ENCODE data around the gene GUCA1A. TPM values are rescaled to one million over a fixed set of nuclear protein-coding genes. Genes with fewer than 3 reads are reported as not detected.

The GUCA1A gene
- total RNA-seq, 1 donor from 2014 or later: not detected

DNA sequence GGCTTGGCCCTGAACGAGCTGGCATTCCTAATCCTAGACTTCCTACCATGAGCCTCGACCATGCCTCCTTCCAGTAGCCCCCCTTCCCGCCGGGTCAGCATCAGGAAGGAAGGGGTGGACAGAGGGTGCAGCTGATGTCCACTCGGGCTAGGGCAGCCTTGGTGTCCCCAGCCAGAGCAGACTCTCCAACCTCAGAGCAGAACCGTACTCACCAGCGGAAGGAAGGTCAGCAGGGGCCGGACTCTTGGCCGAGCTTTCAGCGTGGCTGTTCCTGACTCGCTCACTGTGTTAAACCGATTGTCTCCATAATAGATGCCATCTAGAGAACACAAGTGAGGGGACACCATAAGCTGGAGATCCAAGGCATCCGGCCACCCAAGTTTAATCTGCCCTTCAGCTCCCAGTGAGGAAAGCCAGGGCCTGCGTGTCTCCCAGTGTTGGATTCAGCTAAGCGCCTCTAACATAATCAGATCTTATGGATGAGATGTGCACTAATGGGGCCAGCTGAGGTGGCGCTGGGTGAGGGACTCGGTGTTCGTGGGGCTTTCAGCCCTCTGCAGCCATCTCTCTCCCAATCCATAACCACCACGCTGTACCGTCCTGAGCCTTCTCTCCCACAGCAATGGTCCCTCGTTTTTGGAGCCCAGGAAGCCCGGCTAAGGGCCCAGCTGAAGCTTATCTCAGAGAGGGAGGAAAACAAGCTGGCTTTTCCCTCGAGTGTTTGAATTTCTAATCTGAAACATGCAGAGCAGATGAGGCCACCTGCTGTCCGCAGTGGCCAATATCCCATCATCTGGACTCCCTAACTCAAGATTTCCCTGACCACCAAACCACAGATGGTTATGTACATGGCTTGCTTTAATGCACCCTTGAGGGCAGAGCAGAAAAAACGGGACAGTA lies 44.5 kb upstream of the GUCA1A start:
- H3K27me3 Mint-ChIP-seq (ENCODE audit: unreplicated experiment): no peaks in the 10 kb centered on the region
- DNase-seq (ENCODE audit: extremely low spot score, unreplicated experiment): no peak

DNA sequence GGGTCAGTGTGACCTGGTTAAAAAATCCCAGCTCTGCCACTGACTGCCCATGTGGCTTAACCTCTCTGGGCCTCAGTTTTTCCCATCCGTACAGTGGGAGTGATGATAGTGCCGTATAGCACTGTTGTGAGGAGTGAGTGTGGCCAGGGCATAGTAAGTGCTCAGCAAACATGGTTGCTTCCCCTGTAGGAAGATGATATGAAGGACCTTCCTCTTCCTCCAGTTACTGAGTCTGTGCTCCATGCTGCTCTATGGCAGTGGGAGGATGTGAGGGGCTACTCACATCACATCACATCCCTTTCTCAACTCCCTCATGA lies 43.8 kb upstream of the GUCA1A start:
- no peak overlapping the region for H3K27ac Mint-ChIP-seq (ENCODE audit: unreplicated experiment)
- H3K27me3 Mint-ChIP-seq (ENCODE audit: unreplicated experiment): no peaks in the 10 kb centered on the region
- no peak overlapping the region for H3K4me3 Mint-ChIP-seq (ENCODE audit: unreplicated experiment)
- H3K9me3 Mint-ChIP-seq (ENCODE audit: unreplicated experiment): no peaks in the 10 kb centered on the region
- no peak for DNase-seq (ENCODE audit: extremely low spot score, unreplicated experiment)
- H3K36me3 Mint-ChIP-seq (ENCODE audit: unreplicated experiment): peaks cover 3% of the 10 kb centered on the region
- peaks cover 4% of the 10 kb centered on the region for H3K4me1 Mint-ChIP-seq (ENCODE audit: unreplicated experiment)
- TF ChIP-seq, protein P1, sequence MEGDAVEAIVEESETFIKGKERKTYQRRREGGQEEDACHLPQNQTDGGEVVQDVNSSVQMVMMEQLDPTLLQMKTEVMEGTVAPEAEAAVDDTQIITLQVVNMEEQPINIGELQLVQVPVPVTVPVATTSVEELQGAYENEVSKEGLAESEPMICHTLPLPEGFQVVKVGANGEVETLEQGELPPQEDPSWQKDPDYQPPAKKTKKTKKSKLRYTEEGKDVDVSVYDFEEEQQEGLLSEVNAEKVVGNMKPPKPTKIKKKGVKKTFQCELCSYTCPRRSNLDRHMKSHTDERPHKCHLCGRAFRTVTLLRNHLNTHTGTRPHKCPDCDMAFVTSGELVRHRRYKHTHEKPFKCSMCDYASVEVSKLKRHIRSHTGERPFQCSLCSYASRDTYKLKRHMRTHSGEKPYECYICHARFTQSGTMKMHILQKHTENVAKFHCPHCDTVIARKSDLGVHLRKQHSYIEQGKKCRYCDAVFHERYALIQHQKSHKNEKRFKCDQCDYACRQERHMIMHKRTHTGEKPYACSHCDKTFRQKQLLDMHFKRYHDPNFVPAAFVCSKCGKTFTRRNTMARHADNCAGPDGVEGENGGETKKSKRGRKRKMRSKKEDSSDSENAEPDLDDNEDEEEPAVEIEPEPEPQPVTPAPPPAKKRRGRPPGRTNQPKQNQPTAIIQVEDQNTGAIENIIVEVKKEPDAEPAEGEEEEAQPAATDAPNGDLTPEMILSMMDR (IDR thresholded peaks at IDR 0.05): no peak

More for the DNA sequence above, 44.5 kb upstream of the GUCA1A start:
- H3K9me3 Mint-ChIP-seq (ENCODE audit: unreplicated experiment): no peaks in the 10 kb centered on the region
- no peak overlapping the region for H3K4me3 Mint-ChIP-seq (ENCODE audit: unreplicated experiment)
- TF ChIP-seq, protein P1 (IDR thresholded peaks at IDR 0.05): no peak
- no peak overlapping the region for H3K27ac Mint-ChIP-seq (ENCODE audit: unreplicated experiment)
- peaks cover 4% of the 10 kb centered on the region for H3K4me1 Mint-ChIP-seq (ENCODE audit: unreplicated experiment)
- peaks cover 3% of the 10 kb centered on the region for H3K36me3 Mint-ChIP-seq (ENCODE audit: unreplicated experiment)

DNA sequence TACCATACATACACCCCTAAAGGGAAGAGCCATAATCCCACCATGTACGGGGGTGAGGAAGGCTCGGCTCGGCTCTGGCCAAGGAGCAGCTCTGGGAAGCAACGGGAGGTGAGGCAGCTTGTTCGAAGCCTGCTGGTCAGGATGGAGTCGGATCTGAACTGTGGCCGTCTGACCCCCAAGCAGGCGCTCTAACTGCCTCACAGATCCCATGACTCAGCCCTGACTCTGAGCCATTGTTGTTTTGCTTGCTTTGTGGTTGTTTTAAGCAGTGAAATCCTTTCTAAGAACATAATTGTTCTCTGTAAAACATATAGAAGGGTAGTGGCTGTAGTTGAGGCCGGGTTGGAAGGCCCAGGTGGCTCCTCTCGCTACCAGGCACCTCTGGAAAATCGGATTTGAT lies 41.6 kb upstream of the GUCA1A start:
- no peaks in the 10 kb centered on the region for H3K9me3 Mint-ChIP-seq (ENCODE audit: unreplicated experiment)
- H3K27me3 Mint-ChIP-seq (ENCODE audit: unreplicated experiment): no peaks in the 10 kb centered on the region
- H3K27ac Mint-ChIP-seq (ENCODE audit: unreplicated experiment): peak overlapping the region; percentile 85
- no peak for DNase-seq (ENCODE audit: extremely low spot score, unreplicated experiment)
- no peak overlapping the region for H3K4me3 Mint-ChIP-seq (ENCODE audit: unreplicated experiment)
- TF ChIP-seq, protein P1 (IDR thresholded peaks at IDR 0.05): no peak
- H3K36me3 Mint-ChIP-seq (ENCODE audit: unreplicated experiment): no peaks in the 10 kb centered on the region
- peaks cover 7% of the 10 kb centered on the region for H3K4me1 Mint-ChIP-seq (ENCODE audit: unreplicated experiment)

DNA sequence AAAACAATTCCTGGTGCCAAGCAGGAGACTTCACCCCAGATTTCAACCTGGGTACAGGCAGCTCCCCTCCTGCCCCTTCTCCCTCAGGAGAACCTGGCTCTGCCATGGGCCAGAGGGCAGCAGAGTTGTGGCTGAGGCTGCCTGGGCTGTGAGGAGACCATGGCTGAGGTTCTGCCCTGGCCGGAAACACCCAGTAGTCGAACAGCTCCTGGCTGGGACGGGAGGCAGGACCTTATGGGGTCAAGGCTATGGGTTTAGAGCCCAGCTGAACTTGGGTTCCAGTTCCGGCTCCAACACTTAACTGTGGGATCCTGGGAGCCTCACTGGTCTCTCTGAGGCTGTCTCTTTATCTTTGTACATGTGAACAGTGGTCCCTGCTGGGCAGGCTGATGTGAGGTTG lies 39.2 kb upstream of the GUCA1A start:
- TF ChIP-seq, protein P1 (IDR thresholded peaks at IDR 0.05): no peak
- no peak overlapping the region for H3K4me3 Mint-ChIP-seq (ENCODE audit: unreplicated experiment)
- H3K36me3 Mint-ChIP-seq (ENCODE audit: unreplicated experiment): no peaks in the 10 kb centered on the region
- H3K27ac Mint-ChIP-seq (ENCODE audit: unreplicated experiment): no peak overlapping the region
- H3K27me3 Mint-ChIP-seq (ENCODE audit: unreplicated experiment): no peaks in the 10 kb centered on the region
- H3K4me1 Mint-ChIP-seq (ENCODE audit: unreplicated experiment): peaks cover 23% of the 10 kb centered on the region
- no peaks in the 10 kb centered on the region for H3K9me3 Mint-ChIP-seq (ENCODE audit: unreplicated experiment)
- no peak for DNase-seq (ENCODE audit: extremely low spot score, unreplicated experiment)

DNA sequence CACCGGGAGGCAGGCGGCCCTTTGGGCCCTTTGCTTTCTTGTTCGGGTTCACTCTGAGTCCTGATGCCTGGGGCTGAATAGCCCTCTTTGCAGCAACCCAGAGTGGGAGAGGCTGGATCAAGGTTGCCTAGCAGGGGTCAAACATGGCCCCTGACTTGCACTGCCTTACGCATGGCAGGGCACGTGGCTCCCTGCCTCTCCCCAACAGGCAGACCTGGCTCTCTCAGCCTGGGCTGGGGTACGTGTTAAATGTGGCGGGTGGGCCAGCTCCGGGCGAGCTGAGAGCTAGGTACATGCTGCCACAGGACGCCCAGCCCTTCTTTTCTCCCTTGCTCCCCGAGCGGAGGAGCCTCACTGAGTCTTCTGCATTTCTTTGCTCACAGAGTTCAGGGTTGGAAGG lies 38.0 kb upstream of the GUCA1A start:
- DNase-seq (ENCODE audit: extremely low spot score, unreplicated experiment): no peak
- H3K4me3 Mint-ChIP-seq (ENCODE audit: unreplicated experiment): no peak overlapping the region
- peaks cover 34% of the 10 kb centered on the region for H3K4me1 Mint-ChIP-seq (ENCODE audit: unreplicated experiment)
- no peak overlapping the region for H3K27ac Mint-ChIP-seq (ENCODE audit: unreplicated experiment)
- no peaks in the 10 kb centered on the region for H3K9me3 Mint-ChIP-seq (ENCODE audit: unreplicated experiment)
- no peaks in the 10 kb centered on the region for H3K27me3 Mint-ChIP-seq (ENCODE audit: unreplicated experiment)
- TF ChIP-seq, protein P1 (IDR thresholded peaks at IDR 0.05): no peak
- no peaks in the 10 kb centered on the region for H3K36me3 Mint-ChIP-seq (ENCODE audit: unreplicated experiment)

Data from osteocyte (in vitro differentiated cells).